H1 (cell line): Measurements from ENCODE around the gene ELANE. TPM values are rescaled to one million over a fixed set of nuclear protein-coding genes. Genes with fewer than 3 reads are reported as not detected.

Source experiments
- CTCF ChIA-PET: fragments of 300-600 bp; sonication (Branson Sonifier 250); formaldehyde crosslinking; loops from one replicate; lab custom pipeline; 2021; ENCODE audit not compliant: partially characterized antibody; lab: Charles Lee
- POLR2A ChIA-PET: fragments of 300-600 bp; sonication (Branson Sonifier 250); formaldehyde crosslinking; loops from one replicate; lab custom pipeline; 2021; ENCODE audit warnings: inconsistent platforms; ENCODE audit not compliant: partially characterized antibody; lab: Charles Lee
- DNase-seq, 2 experiments: peaks; one replicate each; pipeline versions ENCODE4 v3.0.0 to v3.0.0-alpha.2; 2010 to 2022; ENCODE audit warnings: low spot score in 2 of 2, low read depth in 1 of 2, mixed read lengths in 1 of 2
- FAIRE-seq: peaks from 2 replicates; lab custom pipeline; 2011; peaks lifted over from hg19 to GRCh38; lab: Jason Lieb, UNC
- H2AFZ ChIP-seq: 2 replicates; pipeline ENCODE4 v1.8.1; 2012; ENCODE audit warnings: low read length, inconsistent platforms
- H2AK5ac ChIP-seq: 2 replicates; pipeline ENCODE4 v1.6.1; 2013; ENCODE audit warnings: low read depth, low read length
- H2BK120ac ChIP-seq: replicated peaks from 2 replicates; pipeline ENCODE3; 2013; ENCODE audit warnings: low read depth, low read length, inconsistent platforms
- H2BK12ac ChIP-seq: 2 replicates; pipeline ENCODE4 v1.6.1; 2013; ENCODE audit warnings: low read depth, low read length
- H2BK15ac ChIP-seq: 2 replicates; pipeline ENCODE4 v1.6.1; 2013; ENCODE audit warnings: low read length
- H2BK20ac ChIP-seq: 2 replicates; pipeline ENCODE4 v1.6.1; 2013; ENCODE audit warnings: low read length
- H2BK5ac ChIP-seq: 2 replicates; pipeline ENCODE4 v1.6.1; 2013; ENCODE audit warnings: low read depth, low read length
- H3K14ac ChIP-seq: 2 replicates; pipeline ENCODE4 v1.6.1; 2013; ENCODE audit warnings: inconsistent platforms; ENCODE audit not compliant: insufficient read length
- H3K18ac ChIP-seq: 2 replicates; pipeline ENCODE4 v1.6.1; 2013; ENCODE audit warnings: low read length; ENCODE audit errors: extremely low read depth
- H3K23ac ChIP-seq: 2 replicates; pipeline ENCODE4 v1.6.1; 2013; ENCODE audit warnings: inconsistent platforms; ENCODE audit not compliant: insufficient read length
- H3K23me2 ChIP-seq: 2 replicates; pipeline ENCODE4 v1.6.1; 2013; ENCODE audit warnings: low read depth, low read length
- H3K27ac ChIP-seq: 2 replicates; pipeline ENCODE4 v1.6.1; 2011; ENCODE audit warnings: low read depth, low read length, inconsistent platforms
- H3K27me3 ChIP-seq, 4 experiments: replicated peaks in 1 of 4; 1 replicate in 1 of 4; 2 replicates in 3 of 4; pipeline versions ENCODE4 v1.6.1 to v1.8.1; 2011 to 2013; ENCODE audit warnings: low read length in 3 of 4, mild to moderate bottlenecking in 3 of 4, inconsistent platforms in 2 of 4, mixed read lengths in 2 of 4, moderate library complexity in 1 of 4; ENCODE audit not compliant: control insufficient read depth in 3 of 4, insufficient read depth in 3 of 4; ENCODE audit errors: extremely low read depth in 1 of 4
- H3K36me3 ChIP-seq, 4 experiments: 2 replicates each; pipeline versions ENCODE4 v1.6.1 to v1.8.1; 2011 to 2013; ENCODE audit warnings: mild to moderate bottlenecking in 4 of 4, low read length in 3 of 4, moderate library complexity in 2 of 4, control low read depth in 1 of 4, inconsistent platforms in 1 of 4; ENCODE audit not compliant: insufficient read depth in 4 of 4, control insufficient read depth in 2 of 4
- H3K4ac ChIP-seq: replicated peaks from 2 replicates; pipeline ENCODE3; 2013; ENCODE audit warnings: low read length, low read depth, mixed read lengths, inconsistent platforms; ENCODE audit not compliant: insufficient read length
- H3K4me1 ChIP-seq, 4 experiments: replicated peaks in 1 of 4; 1 replicate in 1 of 4; 2 replicates in 3 of 4; pipeline versions ENCODE4 v1.6.1 to v1.8.1; 2011 to 2013; ENCODE audit warnings: low read length in 3 of 4, inconsistent platforms in 2 of 4, mixed read lengths in 1 of 4; ENCODE audit not compliant: insufficient read depth in 4 of 4, control insufficient read depth in 3 of 4
- H3K4me2 ChIP-seq, 2 experiments: 2 replicates each; pipeline versions ENCODE4 v1.6.1 to v1.8.1; 2011 to 2013; ENCODE audit warnings: low read depth in 2 of 2, low read length in 2 of 2, control low read depth in 1 of 2, inconsistent platforms in 1 of 2, mild to moderate bottlenecking in 1 of 2; ENCODE audit not compliant: insufficient read depth in 1 of 2
- H3K4me3 ChIP-seq, 4 experiments: fragments of 200-600, 300-600 bp in 1 of 4; sonication (generic), shearing (Covaris generic), sonication (Bioruptor Twin) in 1 of 4; 2 replicates each; pipeline versions ENCODE4 v1.5.1 to v1.8.1; 2011 to 2016; ENCODE audit warnings: low read length in 4 of 4, low read depth in 3 of 4, control low read depth in 2 of 4, inconsistent platforms in 2 of 4, mild to moderate bottlenecking in 2 of 4, mixed read lengths in 1 of 4, moderate library complexity in 1 of 4; ENCODE audit not compliant: insufficient read depth in 2 of 4; ENCODE audit errors: extremely low read depth in 1 of 4
- H3K56ac ChIP-seq: replicated peaks from 2 replicates; pipeline ENCODE3; 2013; ENCODE audit warnings: low read depth, mild to moderate bottlenecking, mixed read lengths, low read length, inconsistent platforms; ENCODE audit not compliant: insufficient read length
- H3K79me1 ChIP-seq: 2 replicates; pipeline ENCODE4 v1.6.1; 2013; ENCODE audit warnings: low read depth, low read length, control low read depth
- H3K79me2 ChIP-seq, 2 experiments: 2 replicates each; pipeline versions ENCODE4 v1.6.1 to v1.8.1; 2012 to 2013; ENCODE audit warnings: low read length in 2 of 2, mild to moderate bottlenecking in 2 of 2, inconsistent platforms in 1 of 2; ENCODE audit not compliant: insufficient read depth in 2 of 2, control insufficient read depth in 1 of 2
- H3K9ac ChIP-seq, 4 experiments: replicated peaks in 1 of 4; 1 replicate in 1 of 4; 2 replicates in 3 of 4; pipeline versions ENCODE4 v1.6.1 to v1.8.1; 2011 to 2013; ENCODE audit warnings: low read depth in 3 of 4, low read length in 3 of 4, control low read depth in 2 of 4, mild to moderate bottlenecking in 2 of 4, moderate library complexity in 2 of 4, inconsistent platforms in 1 of 4; ENCODE audit errors: extremely low read depth in 1 of 4
- H3K9me3 ChIP-seq, 2 experiments: 2 replicates each; pipeline versions ENCODE4 v1.6.1 to v1.8.1; 2012 to 2013; ENCODE audit warnings: mild to moderate bottlenecking in 2 of 2, moderate library complexity in 2 of 2, control low read depth in 1 of 2, inconsistent platforms in 1 of 2, low read depth in 1 of 2, low read length in 1 of 2, mixed read lengths in 1 of 2; ENCODE audit not compliant: insufficient read depth in 2 of 2
- H4K20me1 ChIP-seq, 2 experiments: replicated peaks in 1 of 2; 2 replicates each; pipeline versions ENCODE3 to v1.8.1; 2011 to 2013; ENCODE audit warnings: inconsistent platforms in 2 of 2, low read length in 2 of 2, mild to moderate bottlenecking in 1 of 2; ENCODE audit not compliant: insufficient read depth in 2 of 2, control insufficient read depth in 1 of 2
- H4K5ac ChIP-seq: 2 replicates; pipeline ENCODE4 v1.6.1; 2013; ENCODE audit warnings: low read length, low read depth, mixed read lengths, inconsistent platforms; ENCODE audit not compliant: insufficient read length
- H4K8ac ChIP-seq: 2 replicates; pipeline ENCODE4 v1.8.0; 2013; ENCODE audit warnings: mild to moderate bottlenecking, moderate library complexity, low read length, inconsistent platforms; ENCODE audit not compliant: insufficient read depth; ENCODE audit errors: extremely low read depth
- H4K91ac ChIP-seq: replicated peaks from 2 replicates; pipeline ENCODE3; 2013; ENCODE audit warnings: low read length, mixed read lengths, inconsistent platforms; ENCODE audit not compliant: insufficient read length
- ASH2L ChIP-seq: fragments of 200-600, 300-600 bp; sonication (generic); IDR thresholded peaks from one replicate; pipeline ENCODE4 v1.7.1; 2017; ENCODE audit warnings: low read length
- CEBPB ChIP-seq: IDR thresholded peaks from 2 replicates; pipeline ENCODE4 v1.6.1; 2012; ENCODE audit warnings: low read depth, low read length
- CTBP2 ChIP-seq: IDR thresholded peaks from 2 replicates; pipeline ENCODE4 v1.7.0; 2011; ENCODE audit warnings: borderline replicate concordance, mild to moderate bottlenecking, moderate library complexity, mixed read lengths, low read length; ENCODE audit not compliant: insufficient read depth, insufficient read length
- EZH2 ChIP-seq: fragments of 200-600 bp; sonication (generic); IDR thresholded peaks from 2 replicates; pipeline ENCODE4 v1.7.1; 2012; ENCODE audit warnings: low read depth, mild to moderate bottlenecking, moderate library complexity, low read length, inconsistent platforms; ENCODE audit not compliant: severe bottlenecking
- GABPA ChIP-seq: IDR thresholded peaks from 2 replicates; pipeline ENCODE4 v1.6.1; 2011; ENCODE audit warnings: mild to moderate bottlenecking, low read length, moderate library complexity, borderline replicate concordance; ENCODE audit not compliant: insufficient read depth
- KDM4A ChIP-seq: IDR thresholded peaks from one replicate; pipeline ENCODE4 v1.7.1; 2012; ENCODE audit warnings: low read depth, mild to moderate bottlenecking, moderate library complexity, low read length, inconsistent platforms; ENCODE audit not compliant: severe bottlenecking
- KDM5A ChIP-seq: fragments of 200-600 bp; IDR thresholded peaks from 2 replicates; pipeline ENCODE4 v1.7.1; 2012; ENCODE audit warnings: mild to moderate bottlenecking, low read length, inconsistent platforms, mixed read lengths
- NANOG ChIP-seq: IDR thresholded peaks from 2 replicates; pipeline ENCODE4 v1.6.1; 2011; ENCODE audit warnings: low read length, low read depth, mild to moderate bottlenecking, inconsistent platforms; ENCODE audit not compliant: insufficient read depth, poor library complexity, severe bottlenecking
- SP1 ChIP-seq: IDR thresholded peaks from 2 replicates; pipeline ENCODE4 v1.6.1; 2011; ENCODE audit warnings: low read depth, low read length
- SP4 ChIP-seq: IDR thresholded peaks from 2 replicates; pipeline ENCODE4 v1.6.1; 2012; ENCODE audit warnings: low read length, inconsistent platforms
- TAF7 ChIP-seq: optimal IDR thresholded peaks from 2 replicates; pipeline ENCODE3; 2011; ENCODE audit warnings: low read depth, mild to moderate bottlenecking, inconsistent platforms, low read length, moderate library complexity, borderline replicate concordance
- WGBS, 2 experiments: shearing (Covaris generic) in 1 of 2; methylation state at CpG; one replicate each; pipeline versions ENCODE4 v1.1.6 to v1.1.7; 2013 to 2015; ENCODE audit warnings: low lambda C conversion rate in 2 of 2, mixed read lengths in 2 of 2, inconsistent platforms in 1 of 2, low coverage in 1 of 2, missing lambda C conversion rate in 1 of 2; ENCODE audit not compliant: insufficient replicate concordance in 2 of 2, insufficient coverage in 1 of 2, insufficient read length in 1 of 2; ENCODE audit errors: extremely low coverage in 1 of 2, missing lambda C conversion rate in 1 of 2; 5-methylcytosine and 5-hydroxymethylcytosine counted together
- polyA plus RNA-seq, 7 experiments: library from polyadenylated mRNA; depleted of rRNA in 3 of 7; stranded (reverse) in 5 of 7; unstranded in 2 of 7; fragments of >200 nt in 5 of 7; fragments of 200-250 nt in 2 of 7; gene quantifications; 1 replicate in 5 of 7; 2 replicates in 1 of 7; 4 replicates in 1 of 7; pipeline versions ENCODE4 v1.2.1 to v1.2.3, GENCODE V29; 2011 to 2013; ENCODE audit warnings: missing spikeins in 2 of 7, mixed read lengths in 2 of 7
- total RNA-seq: library from RNA; stranded (reverse); fragmentation: NEBNext Ultra II Directional; extraction: Animal tissue kit (Norgen Biotek cat#: 25700); gene quantifications from 2 replicates; pipeline ENCODE4 v1.2.1, GENCODE V29; 2021
- TF ChIP-seq, protein P1 (sequence below): IDR thresholded peaks from 2 replicates; pipeline ENCODE4 v1.6.1; 2012; ENCODE audit warnings: inconsistent platforms

Gene ELANE
- total and polyA plus RNA-seq, 2 of the 8 experiments (the other 6 are each of a cell fraction or from before 2014, with no cell fraction given) = not detected

- Histone ChIP-seq H2BK12ac (no peak overlapping the region), H2BK15ac (no peak overlapping the region), H3K27ac (no peak overlapping the region), H3K23ac (no peak overlapping the region), H4K5ac (no peak overlapping the region), H3K36me3 (no peaks in the 10 kb centered on the region), H2AK5ac (no peak overlapping the region), H3K14ac (no peak overlapping the region), H4K20me1 (no peaks in the 10 kb centered on the region), H2BK120ac (no peak overlapping the region), H3K27me3 (no peaks in the 10 kb centered on the region), H2BK5ac (no peak overlapping the region), H3K18ac (peak overlapping the region; percentile 13), H3K9me3 (no peaks in the 10 kb centered on the region), H4K8ac (peak overlapping the region; percentile 62), H2BK20ac (no peak overlapping the region), H3K4me2 (peak overlapping the region in 1 of 2 experiments; percentile 8; a peak in 1 of 4 replicates), H3K79me2 (peaks cover 0 to 11% of the 10 kb centered on the region in 2 experiments; a peak in 1 of 4 replicates), H3K4ac (no peak overlapping the region), H3K4me1 (peaks cover 0 to 7% (median 5%) of the 10 kb centered on the region in 4 experiments; a peak in 5 of 7 replicates), H3K9ac (no peak overlapping the region), H3K23me2 (peaks cover 4% of the 10 kb centered on the region; the same call in 1 of the 2 replicates), H4K91ac (no peak overlapping the region), H3K56ac (no peak overlapping the region), H3K4me3 (no peak overlapping the region), H2AFZ (no peak overlapping the region), H3K79me1 (peaks cover 5% of the 10 kb centered on the region; the same call in 1 of the 2 replicates)
- WGBS, 2 experiments = 77% methylated on average over 12 of the region's 12 CpGs; no CpG with 5 or more reads in 1 of the 2 experiments
- POLR2A ChIA-PET = interaction anchor here (0.7 to 12.0 kb wide), 7 partner anchors 8 to 81 kb away, joined by 3 to 277 read pairs (median 4); partner anchors contain the start of gene PTBP1
- FAIRE-seq (no peak), DNase-seq (peak in 1 of 2 experiments; percentile 66)
- CTCF ChIA-PET = interaction anchor here (0.6 to 2.1 kb wide), 2 partner anchors 17 to 268 kb away, joined by 3 to 6 read pairs; partner anchors contain the start of gene PRTN3
- TF ChIP-seq SP1 = no peak
- TF ChIP-seq, protein P1, sequence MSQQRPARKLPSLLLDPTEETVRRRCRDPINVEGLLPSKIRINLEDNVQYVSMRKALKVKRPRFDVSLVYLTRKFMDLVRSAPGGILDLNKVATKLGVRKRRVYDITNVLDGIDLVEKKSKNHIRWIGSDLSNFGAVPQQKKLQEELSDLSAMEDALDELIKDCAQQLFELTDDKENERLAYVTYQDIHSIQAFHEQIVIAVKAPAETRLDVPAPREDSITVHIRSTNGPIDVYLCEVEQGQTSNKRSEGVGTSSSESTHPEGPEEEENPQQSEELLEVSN = no peak
- no peak for TF ChIP-seq ASH2L
- TF ChIP-seq EZH2 = no peak
- no peak for TF ChIP-seq TAF7
- no peak for TF ChIP-seq CEBPB
- TF ChIP-seq KDM5A = no peak
- TF ChIP-seq NANOG = no peak
- no peak for TF ChIP-seq GABPA
- no peak for TF ChIP-seq CTBP2
- no peak for TF ChIP-seq KDM4A
- no peak for TF ChIP-seq SP4
Observed at GRCh38 chr19:823565-824121, 28.5 kb upstream of the ELANE start.
